ENCODE measurements around the gene FCRLB.
A peak's percentile ranks its signal among the peaks of the same experiment; 100 is the strongest.

FCRLB gene

DNA sequence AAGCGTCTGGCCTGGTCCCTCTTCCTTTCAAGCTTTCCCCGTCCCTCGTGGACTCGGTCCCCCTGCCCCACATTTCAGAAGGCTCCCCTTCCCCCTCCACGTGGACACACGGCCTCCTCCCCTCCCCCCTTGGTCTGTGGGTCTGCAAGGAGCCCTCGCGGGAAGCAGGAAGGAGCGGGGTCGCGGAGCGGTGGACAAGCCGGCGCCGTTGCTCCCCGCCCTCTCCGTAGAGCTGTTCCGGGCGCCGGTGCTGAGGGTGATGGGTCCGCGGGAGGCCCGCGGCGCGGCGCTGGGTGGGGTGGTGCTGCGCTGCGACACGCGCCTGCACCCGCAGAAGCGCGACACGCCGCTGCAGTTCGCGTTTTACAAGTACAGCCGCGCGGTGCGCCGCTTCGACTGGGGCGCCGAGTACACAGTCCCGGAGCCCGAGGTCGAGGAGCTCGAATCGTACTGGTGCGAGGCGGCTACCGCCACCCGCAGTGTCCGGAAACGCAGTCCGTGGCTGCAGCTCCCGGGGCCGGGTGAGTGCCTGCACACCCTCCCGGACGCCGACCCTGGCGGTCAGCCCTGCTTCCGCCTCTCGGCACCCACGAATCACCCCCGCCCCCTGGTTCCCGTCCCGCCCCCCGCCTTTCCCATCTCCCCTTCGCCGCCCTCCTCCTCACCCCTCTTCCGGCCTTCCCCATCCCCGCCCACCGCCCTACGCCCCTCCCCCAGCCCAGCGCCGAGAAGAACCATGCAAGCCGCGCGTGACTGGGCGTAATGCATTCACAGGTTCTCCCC is 5.3 kb downstream of the FCRLB start (continued):
- TF ChIP-seq, protein P1, sequence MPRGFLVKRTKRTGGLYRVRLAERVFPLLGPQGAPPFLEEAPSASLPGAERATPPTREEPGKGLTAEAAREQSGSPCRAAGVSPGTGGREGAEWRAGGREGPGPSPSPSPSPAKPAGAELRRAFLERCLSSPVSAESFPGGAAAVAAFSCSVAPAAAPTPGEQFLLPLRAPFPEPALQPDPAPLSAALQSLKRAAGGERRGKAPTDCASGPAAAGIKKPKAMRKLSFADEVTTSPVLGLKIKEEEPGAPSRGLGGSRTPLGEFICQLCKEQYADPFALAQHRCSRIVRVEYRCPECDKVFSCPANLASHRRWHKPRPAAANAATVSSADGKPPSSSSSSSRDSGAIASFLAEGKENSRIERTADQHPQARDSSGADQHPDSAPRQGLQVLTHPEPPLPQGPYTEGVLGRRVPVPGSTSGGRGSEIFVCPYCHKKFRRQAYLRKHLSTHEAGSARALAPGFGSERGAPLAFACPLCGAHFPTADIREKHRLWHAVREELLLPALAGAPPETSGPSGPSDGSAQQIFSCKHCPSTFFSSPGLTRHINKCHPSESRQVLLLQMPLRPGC (tag by site-specific recombination; IDR thresholded peaks at IDR 0.05), result peak; percentile 12; the same call in 1 of the 2 replicates
- TF ChIP-seq, protein P2, sequence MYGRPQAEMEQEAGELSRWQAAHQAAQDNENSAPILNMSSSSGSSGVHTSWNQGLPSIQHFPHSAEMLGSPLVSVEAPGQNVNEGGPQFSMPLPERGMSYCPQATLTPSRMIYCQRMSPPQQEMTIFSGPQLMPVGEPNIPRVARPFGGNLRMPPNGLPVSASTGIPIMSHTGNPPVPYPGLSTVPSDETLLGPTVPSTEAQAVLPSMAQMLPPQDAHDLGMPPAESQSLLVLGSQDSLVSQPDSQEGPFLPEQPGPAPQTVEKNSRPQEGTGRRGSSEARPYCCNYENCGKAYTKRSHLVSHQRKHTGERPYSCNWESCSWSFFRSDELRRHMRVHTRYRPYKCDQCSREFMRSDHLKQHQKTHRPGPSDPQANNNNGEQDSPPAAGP (tag by site-specific recombination; IDR thresholded peaks at IDR 0.05), result peak; percentile 49; the same call in 1 of the 2 replicates
- TF ChIP-seq ZNF610 (tag by site-specific recombination; IDR thresholded peaks at IDR 0.05; ENCODE audit: borderline replicate concordance) (peak; percentile 29; the same call in 1 of the 2 replicates), ZNF785 (tag by site-specific recombination; IDR thresholded peaks at IDR 0.05) (no peak), ZNF501 (tag by site-specific recombination; IDR thresholded peaks at IDR 0.05) (peak; percentile 47; the same call in 1 of the 2 replicates), ZNF214 (tag by site-specific recombination; IDR thresholded peaks at IDR 0.05; ENCODE audit: borderline replicate concordance) (no peak), GLI4 (tag by site-specific recombination; IDR thresholded peaks at IDR 0.05) (peak; percentile 60; the same call in 1 of the 2 replicates), SP2 (tag by site-specific recombination; IDR thresholded peaks at IDR 0.05) (peak; percentile 74), ZXDB (tag by site-specific recombination; IDR thresholded peaks at IDR 0.05) (peak; percentile 50), KLF10 (tag by site-specific recombination; IDR thresholded peaks at IDR 0.05) (no peak), ZBTB17 (tag by site-specific recombination; IDR thresholded peaks at IDR 0.05) (no peak; the same call in 1 of the 2 replicates), FEZF1 (tag by site-specific recombination; IDR thresholded peaks at IDR 0.05) (no peak), IKZF3 (tag by site-specific recombination; IDR thresholded peaks at IDR 0.05) (no peak), YY2 (tag by site-specific recombination; IDR thresholded peaks at IDR 0.05) (no peak), ZNF837 (tag by site-specific recombination; IDR thresholded peaks at IDR 0.05) (no peak), ZNF626 (tag by site-specific recombination; IDR thresholded peaks at IDR 0.05) (no peak), ZNF146 (tag by site-specific recombination; IDR thresholded peaks at IDR 0.05) (no peak), ZNF621 (tag by site-specific recombination; IDR thresholded peaks at IDR 0.05) (no peak), SP7 (tag by site-specific recombination; IDR thresholded peaks at IDR 0.05) (peak; percentile 61; the same call in 1 of the 2 replicates), BCL11A (tag by site-specific recombination; IDR thresholded peaks at IDR 0.05; ENCODE audit: low read depth) (no peak), ZNF175 (tag by site-specific recombination; IDR thresholded peaks at IDR 0.05) (no peak), ZNF223 (tag by site-specific recombination; IDR thresholded peaks at IDR 0.05) (peak; percentile 68; the same call in 1 of the 2 replicates), KLF7 (tag by site-specific recombination; IDR thresholded peaks at IDR 0.05; ENCODE audit: borderline replicate concordance) (no peak), ZNF600 (tag by site-specific recombination; IDR thresholded peaks at IDR 0.05) (peak; percentile 72; the same call in 1 of the 2 replicates), ZNF121 (tag by site-specific recombination; IDR thresholded peaks at IDR 0.05) (no peak)
- TF ChIP-seq, protein P3, sequence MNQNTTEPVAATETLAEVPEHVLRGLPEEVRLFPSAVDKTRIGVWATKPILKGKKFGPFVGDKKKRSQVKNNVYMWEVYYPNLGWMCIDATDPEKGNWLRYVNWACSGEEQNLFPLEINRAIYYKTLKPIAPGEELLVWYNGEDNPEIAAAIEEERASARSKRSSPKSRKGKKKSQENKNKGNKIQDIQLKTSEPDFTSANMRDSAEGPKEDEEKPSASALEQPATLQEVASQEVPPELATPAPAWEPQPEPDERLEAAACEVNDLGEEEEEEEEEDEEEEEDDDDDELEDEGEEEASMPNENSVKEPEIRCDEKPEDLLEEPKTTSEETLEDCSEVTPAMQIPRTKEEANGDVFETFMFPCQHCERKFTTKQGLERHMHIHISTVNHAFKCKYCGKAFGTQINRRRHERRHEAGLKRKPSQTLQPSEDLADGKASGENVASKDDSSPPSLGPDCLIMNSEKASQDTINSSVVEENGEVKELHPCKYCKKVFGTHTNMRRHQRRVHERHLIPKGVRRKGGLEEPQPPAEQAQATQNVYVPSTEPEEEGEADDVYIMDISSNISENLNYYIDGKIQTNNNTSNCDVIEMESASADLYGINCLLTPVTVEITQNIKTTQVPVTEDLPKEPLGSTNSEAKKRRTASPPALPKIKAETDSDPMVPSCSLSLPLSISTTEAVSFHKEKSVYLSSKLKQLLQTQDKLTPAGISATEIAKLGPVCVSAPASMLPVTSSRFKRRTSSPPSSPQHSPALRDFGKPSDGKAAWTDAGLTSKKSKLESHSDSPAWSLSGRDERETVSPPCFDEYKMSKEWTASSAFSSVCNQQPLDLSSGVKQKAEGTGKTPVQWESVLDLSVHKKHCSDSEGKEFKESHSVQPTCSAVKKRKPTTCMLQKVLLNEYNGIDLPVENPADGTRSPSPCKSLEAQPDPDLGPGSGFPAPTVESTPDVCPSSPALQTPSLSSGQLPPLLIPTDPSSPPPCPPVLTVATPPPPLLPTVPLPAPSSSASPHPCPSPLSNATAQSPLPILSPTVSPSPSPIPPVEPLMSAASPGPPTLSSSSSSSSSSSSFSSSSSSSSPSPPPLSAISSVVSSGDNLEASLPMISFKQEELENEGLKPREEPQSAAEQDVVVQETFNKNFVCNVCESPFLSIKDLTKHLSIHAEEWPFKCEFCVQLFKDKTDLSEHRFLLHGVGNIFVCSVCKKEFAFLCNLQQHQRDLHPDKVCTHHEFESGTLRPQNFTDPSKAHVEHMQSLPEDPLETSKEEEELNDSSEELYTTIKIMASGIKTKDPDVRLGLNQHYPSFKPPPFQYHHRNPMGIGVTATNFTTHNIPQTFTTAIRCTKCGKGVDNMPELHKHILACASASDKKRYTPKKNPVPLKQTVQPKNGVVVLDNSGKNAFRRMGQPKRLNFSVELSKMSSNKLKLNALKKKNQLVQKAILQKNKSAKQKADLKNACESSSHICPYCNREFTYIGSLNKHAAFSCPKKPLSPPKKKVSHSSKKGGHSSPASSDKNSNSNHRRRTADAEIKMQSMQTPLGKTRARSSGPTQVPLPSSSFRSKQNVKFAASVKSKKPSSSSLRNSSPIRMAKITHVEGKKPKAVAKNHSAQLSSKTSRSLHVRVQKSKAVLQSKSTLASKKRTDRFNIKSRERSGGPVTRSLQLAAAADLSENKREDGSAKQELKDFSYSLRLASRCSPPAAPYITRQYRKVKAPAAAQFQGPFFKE (tag by site-specific recombination; IDR thresholded peaks at IDR 0.05; ENCODE audit: borderline replicate concordance), result no peak
- TF ChIP-seq, protein P4, sequence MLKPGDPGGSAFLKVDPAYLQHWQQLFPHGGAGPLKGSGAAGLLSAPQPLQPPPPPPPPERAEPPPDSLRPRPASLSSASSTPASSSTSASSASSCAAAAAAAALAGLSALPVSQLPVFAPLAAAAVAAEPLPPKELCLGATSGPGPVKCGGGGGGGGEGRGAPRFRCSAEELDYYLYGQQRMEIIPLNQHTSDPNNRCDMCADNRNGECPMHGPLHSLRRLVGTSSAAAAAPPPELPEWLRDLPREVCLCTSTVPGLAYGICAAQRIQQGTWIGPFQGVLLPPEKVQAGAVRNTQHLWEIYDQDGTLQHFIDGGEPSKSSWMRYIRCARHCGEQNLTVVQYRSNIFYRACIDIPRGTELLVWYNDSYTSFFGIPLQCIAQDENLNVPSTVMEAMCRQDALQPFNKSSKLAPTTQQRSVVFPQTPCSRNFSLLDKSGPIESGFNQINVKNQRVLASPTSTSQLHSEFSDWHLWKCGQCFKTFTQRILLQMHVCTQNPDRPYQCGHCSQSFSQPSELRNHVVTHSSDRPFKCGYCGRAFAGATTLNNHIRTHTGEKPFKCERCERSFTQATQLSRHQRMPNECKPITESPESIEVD (tag by site-specific recombination; IDR thresholded peaks at IDR 0.05), result no peak
- TF ChIP-seq, protein P5, sequence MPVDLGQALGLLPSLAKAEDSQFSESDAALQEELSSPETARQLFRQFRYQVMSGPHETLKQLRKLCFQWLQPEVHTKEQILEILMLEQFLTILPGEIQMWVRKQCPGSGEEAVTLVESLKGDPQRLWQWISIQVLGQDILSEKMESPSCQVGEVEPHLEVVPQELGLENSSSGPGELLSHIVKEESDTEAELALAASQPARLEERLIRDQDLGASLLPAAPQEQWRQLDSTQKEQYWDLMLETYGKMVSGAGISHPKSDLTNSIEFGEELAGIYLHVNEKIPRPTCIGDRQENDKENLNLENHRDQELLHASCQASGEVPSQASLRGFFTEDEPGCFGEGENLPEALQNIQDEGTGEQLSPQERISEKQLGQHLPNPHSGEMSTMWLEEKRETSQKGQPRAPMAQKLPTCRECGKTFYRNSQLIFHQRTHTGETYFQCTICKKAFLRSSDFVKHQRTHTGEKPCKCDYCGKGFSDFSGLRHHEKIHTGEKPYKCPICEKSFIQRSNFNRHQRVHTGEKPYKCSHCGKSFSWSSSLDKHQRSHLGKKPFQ (tag by site-specific recombination; IDR thresholded peaks at IDR 0.05), result no peak

All from HEK293 (cell line).